GM10266 (cell line): ENCODE measurements around the gene CBLN3.

Experiments
- DNase-seq: peaks from one replicate; pipeline ENCODE4 v3.0.0; 2012; ENCODE audit errors: extremely low spot score
- CTCF ChIP-seq: IDR thresholded peaks from 2 replicates; pipeline ENCODE4 v1.5.1; 2012; ENCODE audit warnings: mild to moderate bottlenecking, low read depth; ENCODE audit not compliant: control insufficient read depth, insufficient read depth; ENCODE audit errors: missing control alignments

CBLN3 gene

GRCh38 chr14:24384169-24384568 is 45.3 kb downstream of the CBLN3 start:
- TF ChIP-seq CTCF: no peak
- DNase-seq: no peak

GRCh38 chr14:24382064-24382371 is 47.5 kb downstream of the CBLN3 start:
- TF ChIP-seq CTCF: no peak
- no peak for DNase-seq

- DNase-seq: no peak
- TF ChIP-seq CTCF: no peak
Measured at GRCh38 chr14:24381363-24382063, 48.0 kb downstream of the CBLN3 start.

DNA sequence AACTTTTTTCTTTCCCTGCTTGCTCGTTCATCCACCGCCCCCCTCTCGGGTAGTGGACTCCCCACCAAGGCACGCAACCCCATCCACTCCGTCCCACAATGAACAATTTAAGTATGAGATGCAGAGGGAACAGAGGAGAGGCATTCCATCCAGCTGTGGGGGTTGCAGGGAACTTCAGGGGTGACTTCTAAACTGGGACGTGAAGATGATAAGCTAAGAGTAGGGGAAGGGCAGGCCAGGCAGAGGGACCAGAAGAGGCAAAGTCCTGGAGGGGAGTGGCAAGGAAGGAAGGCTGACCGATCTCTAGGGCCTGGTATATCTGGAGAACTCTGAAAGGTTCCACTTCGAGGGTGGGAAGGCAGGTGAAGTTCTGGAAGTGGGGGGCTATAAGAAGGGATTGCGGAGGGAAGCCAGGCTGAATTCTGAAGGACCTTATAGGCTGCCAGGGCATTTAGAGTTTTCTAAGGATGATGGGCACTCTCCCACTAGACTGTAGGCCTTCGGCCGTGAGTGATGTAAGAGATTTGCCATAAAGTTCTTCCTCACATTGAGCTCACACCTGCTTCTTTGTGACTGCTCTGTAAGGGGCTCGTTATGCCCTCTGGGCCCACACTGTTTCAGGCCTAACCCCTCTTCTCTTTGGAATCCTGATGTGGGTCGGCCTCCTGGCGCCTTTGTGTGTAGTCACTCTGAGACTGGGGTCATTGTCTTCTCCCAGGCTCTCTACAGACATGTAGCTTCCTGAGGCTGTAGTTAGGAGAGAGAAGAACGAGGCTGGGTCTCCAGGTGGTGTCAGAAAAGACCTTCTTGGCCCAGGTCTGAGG is 49.3 kb downstream of the CBLN3 start:
- no peak for DNase-seq
- TF ChIP-seq CTCF: no peak

- TF ChIP-seq CTCF: no peak
- DNase-seq: no peak
Measured at GRCh38 chr14:24378981-24379906, 50.2 kb downstream of the CBLN3 start.

DNA sequence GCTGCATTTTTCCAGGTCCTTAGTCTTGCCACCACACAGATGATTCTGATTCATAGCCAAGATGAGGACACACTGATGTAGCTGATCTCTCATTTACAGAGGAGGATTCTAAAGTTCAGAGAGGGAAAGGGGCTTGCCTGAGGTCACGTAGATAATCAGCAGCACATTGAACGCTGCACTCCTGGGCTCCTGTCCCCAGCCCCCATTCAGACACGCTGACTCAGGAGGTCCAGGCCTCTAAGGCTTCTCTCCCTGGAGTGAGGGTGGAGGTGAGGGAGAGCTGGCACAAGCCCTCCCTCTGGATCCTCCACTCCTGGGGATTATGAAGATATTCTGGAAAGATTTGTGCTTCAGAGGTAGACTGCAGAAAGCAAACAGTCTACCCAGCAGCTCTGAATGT is 51.1 kb downstream of the CBLN3 start:
- no peak for TF ChIP-seq CTCF

More for the DNA sequence above, 51.1 kb downstream of the CBLN3 start:
- DNase-seq: no peak
